Occipital lobe (tissue), 2 donors: ENCODE data around the gene C10orf90. TPM values are rescaled to one million over a fixed set of nuclear protein-coding genes. Genes with fewer than 3 reads are reported as not detected.

Experiments
- DNase-seq: peaks from one replicate; lab custom pipeline; 2025; lab: John Stamatoyannopoulos, UW
- total RNA-seq: library from RNA; depleted of rRNA; stranded (reverse); fragments of >200 nt; gene quantifications from one replicate; pipeline ENCODE4 v1.2.3, GENCODE V29; 2014

Gene C10orf90, protein sequence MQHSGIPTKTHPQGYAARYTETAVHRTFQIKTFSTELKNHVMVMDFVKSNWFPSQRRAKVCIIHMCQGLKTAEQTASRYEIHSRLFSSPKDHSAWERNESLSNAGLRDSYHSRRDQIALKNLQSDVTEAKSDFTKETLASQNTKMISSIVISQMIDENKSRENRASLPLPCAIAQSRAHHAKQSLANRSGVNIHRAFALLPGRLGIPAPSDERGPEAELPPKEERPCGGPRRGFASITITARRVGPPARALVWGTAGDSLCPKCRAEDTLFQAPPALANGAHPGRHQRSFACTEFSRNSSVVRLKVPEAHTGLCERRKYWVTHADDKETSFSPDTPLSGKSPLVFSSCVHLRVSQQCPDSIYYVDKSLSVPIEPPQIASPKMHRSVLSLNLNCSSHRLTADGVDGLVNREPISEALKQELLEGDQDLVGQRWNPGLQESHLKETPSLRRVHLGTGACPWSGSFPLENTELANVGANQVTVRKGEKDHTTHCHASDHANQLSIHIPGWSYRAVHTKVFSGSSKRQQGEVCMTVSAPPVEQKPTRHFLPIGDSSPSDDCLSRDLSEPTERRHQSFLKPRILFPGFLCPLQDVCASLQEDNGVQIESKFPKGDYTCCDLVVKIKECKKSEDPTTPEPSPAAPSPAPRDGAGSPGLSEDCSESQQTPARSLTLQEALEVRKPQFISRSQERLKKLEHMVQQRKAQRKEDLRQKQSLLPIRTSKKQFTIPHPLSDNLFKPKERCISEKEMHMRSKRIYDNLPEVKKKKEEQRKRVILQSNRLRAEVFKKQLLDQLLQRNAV
- 0.16 TPM for total RNA-seq

DNA sequence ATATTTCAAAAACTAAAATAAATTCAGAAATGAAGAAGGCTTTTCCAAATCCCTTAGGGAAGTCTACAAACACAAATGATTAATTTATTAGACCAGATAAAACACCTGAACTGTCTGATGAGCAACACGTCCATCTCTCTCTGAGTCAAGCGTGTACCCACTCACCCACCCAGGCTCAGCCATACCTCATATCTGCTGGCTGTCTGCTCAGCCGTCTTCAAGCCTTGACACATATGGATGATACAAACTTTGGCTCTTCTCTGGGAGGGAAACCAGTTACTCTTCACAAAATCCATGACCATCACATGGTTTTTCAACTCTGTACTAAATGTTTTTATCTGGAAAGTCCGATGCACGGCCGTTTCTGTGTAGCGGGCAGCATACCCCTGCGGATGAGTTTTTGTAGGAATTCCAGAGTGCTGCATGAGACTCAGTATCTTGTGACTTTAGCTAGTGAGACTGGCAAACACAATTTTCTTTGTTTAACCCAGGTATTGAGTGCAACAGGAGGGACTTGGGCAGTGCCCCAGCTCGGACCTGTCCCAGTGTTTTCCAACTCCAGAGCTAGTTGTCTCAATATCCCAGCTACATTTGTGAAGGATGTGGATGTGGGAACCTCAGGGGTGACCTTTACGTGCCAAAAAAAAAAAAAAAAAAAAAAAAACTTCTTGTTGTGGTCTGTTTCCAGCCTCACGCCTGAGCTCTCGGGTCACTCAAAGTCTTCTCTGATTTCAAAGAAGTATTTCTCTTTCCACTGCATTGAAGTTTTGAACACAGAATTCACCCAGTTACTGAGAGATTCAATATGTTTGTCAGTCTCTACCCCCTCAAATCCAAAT is at the start of gene C10orf90:
TSS of gene C10orf90 (minus strand) at position 638 of the 839 bp plus-strand sequence. CDS start at position 425, 213 bp downstream.
- no peak for DNase-seq

DNA sequence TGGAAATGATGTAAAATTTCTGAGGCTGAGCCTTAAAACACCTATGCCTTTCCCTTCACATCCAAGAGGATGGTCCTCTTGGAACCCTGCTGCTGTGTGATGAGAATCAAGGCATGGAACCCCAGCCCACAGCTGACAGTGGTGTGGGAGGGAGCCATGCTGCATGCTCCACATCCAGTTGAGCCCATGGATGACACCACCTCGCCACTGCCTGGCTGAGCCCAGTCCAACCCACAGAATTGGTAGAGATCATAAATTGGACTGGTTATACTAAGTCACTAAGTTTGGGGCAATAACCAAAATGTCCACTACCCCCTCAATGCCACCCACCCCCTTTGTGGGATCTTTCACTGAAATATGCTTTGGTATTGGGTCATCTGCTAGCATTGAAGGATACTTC is 45.9 kb upstream of the C10orf90 start:
- DNase-seq: no peak

DNA sequence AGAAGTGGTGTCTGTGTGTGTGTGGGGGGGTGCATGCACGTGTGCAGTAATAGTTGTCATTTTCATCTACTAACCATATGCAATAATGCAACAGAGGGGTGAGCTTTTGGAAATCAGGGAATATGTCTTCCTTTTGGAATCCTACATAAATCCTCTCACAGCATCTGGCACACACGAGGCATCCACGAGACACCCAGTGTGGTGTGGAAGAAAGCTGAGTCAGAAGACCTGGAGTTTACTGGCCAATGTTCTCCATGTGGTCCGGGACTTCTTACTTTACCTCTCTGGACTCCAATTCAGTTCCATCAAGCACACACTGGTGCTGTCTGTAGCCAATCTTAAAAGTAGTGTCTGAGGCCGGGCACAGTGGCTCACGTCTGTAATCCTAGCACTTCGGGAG is 43.1 kb upstream of the C10orf90 start:
- DNase-seq: no peak

DNA sequence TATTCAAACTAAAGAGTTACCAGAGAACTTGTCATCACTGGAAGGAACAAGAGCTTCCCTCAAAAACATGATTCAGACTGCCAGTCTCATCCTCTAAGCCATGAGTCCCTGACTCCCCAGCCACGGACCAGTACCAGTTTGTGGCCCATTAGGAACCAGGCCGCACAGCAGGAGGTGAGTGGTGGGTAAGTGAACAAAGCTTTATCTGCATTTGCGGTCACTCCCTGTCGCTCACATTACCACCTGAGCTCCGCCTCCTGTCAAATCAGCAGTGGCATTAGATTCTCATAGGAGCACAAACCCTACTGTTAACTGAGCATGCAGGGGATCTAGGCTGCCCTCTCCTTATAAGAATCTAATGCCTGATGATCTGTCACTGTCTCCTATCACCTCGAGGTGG is 42.2 kb upstream of the C10orf90 start:
- DNase-seq: no peak

DNA sequence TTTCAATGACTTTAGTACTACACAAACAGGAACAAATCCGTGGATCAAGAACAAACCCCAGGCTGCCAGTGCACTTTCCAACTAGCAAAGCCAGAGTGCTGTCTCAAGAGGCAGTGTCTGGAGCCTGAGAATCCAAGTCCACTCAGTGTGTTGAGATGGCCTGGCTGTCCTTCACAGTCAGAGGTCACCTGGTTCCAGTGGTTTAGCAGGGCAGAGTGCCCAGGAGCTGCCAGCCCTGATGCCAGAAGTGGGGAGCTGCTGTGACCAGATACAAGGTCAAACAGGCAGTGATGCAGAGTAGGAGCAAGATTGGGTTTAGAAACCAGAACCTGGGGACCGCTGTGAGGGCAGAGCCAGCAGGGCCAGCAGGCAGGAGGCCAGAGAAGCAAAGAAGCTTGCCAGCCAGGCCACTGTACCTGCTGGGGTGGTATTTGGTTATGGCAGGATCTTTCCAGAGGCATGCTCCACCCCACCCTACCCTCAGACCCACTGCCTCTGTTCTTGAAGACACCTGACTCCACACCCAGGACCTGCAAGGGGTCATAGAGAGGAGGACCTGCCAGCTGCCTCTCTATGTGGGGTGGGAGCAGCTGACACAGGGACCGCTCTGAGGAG is 35.6 kb upstream of the C10orf90 start:
- DNase-seq: no peak

DNA sequence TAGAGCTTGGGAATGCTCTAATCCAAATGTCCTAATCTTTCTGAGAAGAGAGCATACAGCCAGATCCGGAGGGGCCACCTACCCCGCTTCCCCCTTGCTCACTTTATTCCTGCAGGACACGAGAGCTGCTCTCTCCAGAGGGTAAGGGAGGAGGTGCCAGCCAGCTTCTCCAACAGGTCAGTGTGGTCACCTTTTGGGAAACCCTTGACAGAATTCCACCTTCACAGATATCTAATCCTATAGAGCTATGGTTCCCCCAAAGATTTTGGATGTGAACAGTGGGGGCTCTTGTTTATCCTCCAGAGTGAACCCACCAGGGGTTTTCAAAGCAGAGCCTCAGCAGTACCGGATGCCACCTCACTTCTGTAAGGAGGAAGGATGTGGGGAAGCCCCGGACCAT is 34.6 kb upstream of the C10orf90 start:
- no peak for DNase-seq

DNA sequence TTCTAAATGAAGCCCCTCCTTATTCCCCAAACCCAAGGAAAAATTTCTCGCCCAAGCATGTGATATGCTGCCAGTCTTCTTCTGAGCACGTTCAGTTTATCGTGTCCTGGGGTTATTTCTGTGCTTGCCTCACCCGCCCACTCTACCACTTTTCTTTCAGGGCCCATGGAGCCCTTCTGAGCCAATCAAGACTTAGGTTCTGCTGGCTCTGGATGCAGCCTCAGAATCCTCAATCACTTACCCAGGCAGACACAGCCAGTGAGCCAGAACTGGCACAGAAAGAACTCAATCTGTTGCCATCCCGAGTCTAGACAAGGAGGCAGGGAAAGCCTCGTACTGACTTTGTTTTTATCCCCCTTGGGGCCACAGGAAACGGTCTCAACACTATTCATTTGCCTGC is 34.2 kb upstream of the C10orf90 start:
- DNase-seq: no peak

DNA sequence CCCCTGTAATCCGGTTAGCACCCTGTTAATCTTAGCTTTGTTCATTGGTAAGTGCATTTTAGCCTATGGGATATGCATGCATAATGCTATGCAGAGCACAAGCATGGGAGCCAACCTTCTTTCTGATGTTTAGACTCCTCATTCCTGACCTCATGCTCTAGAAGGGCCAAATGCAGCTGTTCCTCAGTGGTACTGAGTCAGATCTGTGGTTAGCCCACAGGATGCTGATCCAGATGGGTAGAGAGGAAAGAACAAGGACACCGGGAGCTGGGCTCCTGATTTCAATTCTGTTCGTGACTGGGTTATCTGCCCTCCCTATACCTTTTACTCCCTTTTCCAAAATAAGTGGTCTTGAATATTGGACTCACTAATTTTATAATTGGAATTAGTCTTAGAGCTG is 31.7 kb upstream of the C10orf90 start:
- no peak for DNase-seq

DNA sequence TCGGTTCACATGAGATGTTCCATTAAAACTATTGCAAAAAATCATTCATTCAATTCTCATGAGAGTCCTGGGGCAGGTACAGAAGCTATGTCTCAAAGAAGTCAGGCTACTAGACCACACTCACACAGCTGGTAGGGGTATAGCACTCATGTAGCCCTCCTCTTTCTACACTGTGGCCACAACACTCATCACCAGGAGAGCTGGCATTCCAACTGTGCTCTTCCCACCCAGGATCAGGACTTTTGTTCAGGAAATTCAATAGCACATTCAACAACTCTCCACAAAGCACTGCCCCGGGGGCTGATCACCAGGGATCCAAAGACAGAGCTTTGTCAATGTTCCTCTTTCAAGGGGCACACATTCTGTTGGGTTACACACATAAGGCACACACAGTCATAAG is 31.0 kb upstream of the C10orf90 start:
- no peak for DNase-seq

DNA sequence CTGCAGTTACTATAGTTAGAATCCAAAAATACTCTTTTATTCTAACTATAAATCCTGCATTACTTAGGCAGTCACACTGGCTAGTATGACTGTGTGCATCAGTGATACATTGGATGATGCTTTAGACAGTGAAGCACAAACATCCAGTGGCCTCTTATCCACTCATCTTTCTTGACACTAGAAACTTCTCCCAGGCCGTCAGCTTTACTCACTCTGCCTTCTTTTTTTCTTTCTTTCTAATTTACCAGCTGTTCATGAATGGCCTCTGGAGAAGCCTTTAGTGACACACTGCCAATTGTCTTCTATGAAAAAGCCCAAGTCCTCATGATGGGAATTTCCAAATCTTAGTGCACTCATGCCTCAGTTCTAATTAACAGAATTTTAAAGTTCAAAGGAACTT is 26.2 kb upstream of the C10orf90 start:
- no peak for DNase-seq

DNA sequence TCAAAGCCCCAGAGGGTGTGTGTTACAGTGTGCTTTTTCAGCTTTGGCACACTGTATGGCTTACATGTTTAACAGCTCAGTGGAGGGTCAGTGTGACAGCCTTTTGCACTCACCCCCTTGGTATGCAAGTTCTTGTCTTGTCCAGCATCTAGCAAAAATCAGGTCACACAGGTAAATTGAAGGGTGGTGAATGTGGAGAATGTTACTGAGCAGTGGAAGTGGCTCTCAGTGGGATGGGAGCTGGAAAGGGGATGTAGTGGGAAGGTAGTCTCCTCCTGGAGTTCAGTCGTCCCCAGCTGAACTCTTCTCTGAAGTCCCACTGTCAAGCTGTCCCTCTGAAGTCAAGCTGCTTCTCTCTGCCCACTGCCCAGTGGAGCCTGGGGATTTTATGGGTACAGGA is 21.0 kb upstream of the C10orf90 start:
- no peak for DNase-seq

DNA sequence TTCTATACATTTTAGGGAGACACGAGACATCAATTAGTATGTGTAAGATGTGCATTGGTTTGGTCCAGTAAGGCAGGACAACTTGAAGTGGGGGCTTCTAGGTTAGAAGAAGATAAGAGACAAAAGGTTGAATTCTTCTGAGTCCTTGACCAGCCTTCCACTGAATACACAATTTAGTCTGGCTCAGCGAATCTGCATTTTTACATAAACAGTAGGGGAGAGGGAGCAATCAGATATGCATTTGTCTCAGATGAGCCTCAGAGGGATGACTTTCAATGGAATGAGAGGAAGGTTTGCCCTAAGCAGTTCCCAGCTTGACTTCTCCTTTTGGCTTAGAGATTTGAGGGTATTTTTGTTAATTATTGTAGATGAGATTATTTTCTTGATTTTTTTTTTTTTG is 20.0 kb upstream of the C10orf90 start:
- DNase-seq: no peak

DNA sequence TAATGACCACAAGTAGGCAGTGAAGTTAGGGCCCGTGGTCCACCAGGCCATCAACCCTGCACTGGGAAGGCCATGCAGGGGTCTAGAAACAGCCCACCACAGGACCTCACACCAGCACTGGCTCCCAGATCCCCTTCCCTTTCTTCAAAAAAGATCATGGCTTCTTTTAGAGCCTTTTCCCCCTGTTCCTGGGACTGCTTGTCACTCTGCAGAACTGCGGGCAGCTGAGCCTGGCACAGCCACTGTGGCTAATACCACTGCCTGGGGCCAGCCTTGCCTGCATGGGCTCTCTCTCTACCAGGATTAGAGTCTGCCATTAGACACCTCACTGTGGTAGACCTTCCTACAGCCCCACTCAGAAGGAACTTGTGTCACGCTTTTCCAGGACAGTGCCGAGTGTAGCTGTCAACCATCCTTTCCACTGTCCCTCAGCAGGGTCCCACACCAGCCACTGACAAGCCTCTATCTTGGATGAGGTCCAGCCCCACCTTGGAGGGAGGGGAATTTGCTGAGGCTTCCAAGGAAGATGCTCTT is 19.0 kb upstream of the C10orf90 start:
- no peak for DNase-seq

DNA sequence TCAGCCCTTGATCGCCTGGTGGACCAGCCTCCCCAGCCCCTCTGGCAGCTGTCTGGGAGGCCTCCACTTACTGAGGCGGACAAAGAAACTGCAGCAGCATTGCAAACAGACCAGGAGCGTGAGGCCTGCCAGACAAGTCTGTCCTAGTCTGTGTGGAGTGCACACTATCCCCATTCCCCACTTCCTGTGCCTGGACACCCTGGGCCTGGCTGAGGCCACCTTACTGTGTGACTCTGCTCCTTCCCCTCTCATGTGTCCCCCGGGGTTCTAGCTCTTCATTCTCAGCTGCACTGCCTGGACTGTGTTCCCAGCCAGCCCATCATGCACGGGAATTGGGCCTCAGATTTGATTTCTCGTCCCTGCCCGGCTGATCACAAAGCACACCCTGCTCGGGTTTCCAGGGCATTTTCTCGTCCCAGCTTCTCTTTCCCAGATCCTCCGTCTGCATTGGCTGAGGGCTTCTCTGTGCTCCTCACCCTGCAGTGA is 16.7 kb upstream of the C10orf90 start:
- no peak for DNase-seq

DNA sequence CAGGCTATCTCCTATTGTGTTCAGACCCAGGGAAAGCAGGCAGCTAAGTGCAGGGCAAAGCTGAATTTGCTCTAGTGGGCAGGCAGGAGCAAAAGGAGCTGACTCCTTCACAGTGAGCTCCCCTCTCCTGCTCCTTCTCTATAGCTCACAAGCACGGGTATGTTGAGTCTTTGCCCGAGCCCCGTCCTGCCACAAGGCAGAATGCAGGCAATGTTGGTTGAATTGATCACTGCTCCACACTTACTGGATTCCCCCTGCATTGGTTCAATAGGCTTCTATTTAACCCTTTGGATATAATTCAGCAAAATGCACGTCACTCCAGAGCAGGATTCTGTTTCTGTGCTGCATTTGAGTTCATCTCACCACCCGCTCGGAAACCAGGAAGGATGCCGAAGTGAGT is 16.2 kb upstream of the C10orf90 start:
- no peak for DNase-seq

DNA sequence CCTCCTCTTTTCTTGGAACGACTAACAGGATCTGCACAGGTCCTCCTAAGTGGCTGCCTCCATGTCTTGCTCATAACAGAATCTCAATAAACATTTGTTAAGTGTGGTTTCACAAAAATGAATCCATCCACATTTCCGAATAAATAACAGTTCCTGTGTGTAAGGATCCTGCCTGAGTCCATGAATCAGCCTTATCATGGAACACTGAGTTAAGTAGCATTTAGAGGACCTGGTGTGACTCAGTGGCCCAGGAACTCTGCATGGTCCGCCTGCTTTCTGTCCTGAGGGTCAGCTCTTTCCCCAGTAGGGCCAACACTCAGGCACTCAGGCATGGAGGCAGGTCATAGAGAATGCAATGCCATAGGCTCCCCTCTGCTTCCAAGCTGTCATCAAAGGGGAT is 15.8 kb upstream of the C10orf90 start:
- DNase-seq: no peak

DNA sequence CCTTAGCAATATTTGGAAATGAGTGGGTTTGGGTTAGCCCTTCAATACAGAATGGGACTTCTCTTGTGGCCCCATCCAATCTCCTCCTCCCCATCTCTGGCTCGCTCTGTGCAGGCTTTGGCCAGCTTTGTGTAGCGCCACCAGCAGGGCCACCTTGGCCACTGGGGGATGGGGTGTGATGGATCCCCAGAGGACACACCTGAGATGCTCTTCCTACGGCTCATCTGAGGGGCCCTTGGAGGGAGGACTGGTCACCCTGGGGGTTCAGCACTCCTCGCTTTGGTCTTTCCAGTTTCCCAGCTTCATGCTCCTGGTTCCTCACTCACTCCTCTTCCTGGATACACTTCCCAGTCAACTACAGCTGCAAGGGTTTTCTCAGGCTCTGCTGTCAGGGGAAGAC is 15.3 kb upstream of the C10orf90 start:
- no peak for DNase-seq

DNA sequence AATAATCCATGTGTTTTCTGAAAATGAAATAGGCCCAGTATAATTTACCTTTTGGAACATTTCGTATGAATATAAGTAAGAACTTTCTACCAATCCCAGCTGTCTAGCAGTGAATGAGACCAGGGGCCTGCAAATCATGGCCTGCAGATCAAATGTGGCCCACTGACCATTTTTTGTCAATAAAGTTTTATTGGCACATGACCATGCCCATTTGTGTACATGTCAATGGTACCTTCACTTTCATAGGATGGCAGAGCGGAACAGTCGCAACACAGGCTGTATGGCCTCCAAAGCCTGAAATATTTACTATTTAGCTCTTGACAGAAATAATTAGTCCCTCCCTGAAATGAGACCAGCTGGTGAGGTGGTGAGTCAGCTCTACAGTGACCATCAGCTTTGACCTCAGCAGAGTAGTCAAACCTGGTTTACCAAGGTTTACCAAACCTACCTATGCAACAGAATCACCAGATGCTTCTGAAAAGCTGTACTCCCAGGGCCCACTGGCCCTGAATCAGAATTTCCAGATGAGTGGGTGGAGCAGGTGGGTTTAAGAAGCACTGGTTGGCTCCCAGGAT is 13.8 kb upstream of the C10orf90 start:
- no peak for DNase-seq

DNA sequence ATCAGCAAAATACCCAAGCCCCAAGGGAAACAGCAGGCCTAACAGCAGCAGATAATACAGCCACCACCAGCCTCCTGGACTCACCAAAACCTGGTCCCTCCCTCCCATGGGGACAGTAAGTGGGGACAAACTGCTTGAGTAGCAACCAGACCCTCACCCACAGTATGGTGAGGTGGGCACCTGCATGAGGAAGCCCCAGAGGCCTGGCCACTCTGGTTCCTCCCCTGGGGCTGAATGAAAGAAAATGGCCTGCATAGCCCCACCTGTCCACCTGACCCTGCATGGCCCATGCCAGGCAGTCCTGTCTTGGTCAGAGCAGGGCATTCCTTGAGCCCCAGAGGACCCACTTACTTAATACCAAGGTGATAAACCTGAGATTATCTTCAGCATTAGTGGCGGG is 13.0 kb upstream of the C10orf90 start:
- DNase-seq: no peak

DNA sequence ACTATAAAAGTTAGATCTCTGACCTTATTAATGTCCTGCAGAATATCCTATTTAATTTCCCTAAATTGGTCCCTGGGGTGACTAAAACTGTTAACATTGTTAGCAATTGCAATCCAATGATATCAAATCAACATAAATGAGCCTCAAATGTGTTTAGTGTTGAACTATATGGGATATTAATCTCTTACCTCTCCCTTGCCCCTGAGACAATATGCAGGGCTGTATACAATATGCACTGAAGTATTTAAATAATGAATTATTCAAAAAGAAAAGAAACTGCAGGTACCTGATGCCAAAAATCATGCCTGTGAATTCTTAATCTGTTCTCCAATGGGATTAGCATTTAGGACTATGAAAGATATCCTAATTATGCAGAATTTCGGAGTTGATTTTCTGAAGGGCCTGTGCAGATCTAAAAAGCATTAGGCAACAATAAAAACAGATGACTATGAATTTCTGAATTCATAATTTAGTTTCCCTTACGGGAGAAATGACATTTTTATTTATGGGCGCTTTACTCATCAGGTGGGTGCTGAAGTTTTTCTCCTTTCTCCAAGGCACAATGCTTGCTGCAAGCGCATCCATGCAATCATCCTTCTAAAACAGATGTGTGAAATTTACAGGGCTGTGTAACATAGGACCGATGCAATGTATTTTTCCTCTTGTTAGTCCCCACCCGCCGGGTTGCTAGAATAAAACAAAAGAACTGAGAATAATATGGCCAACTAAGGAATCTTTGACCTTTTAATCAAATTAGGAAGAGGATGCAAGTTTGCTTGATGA is 5.4 kb upstream of the C10orf90 start:
- DNase-seq: no peak
